Endothelial cell of umbilical vein (primary cell): ENCODE measurements around the gene SEH1L. TPM values are rescaled to one million over a fixed set of nuclear protein-coding genes. Genes with fewer than 3 reads are reported as not detected.

Source experiments
- BruUV-seq: library from RNA; stranded (reverse); fragments of 400-500 nt; replicated peaks from 2 replicates; lab custom pipeline; 2021; lab: Mats Ljungman, UMichigan
- CTCF ChIA-PET: fragments of 300-600, 350-600 bp; sonication (Branson Sonifier 250); formaldehyde crosslinking; loops from one replicate; lab custom pipeline; 2021; ENCODE audit warnings: antibody characterized with exemption, inconsistent platforms; lab: Charles Lee
- POLR2A ChIA-PET: fragments of 300-600, 350-600 bp; sonication (Branson Sonifier 250); formaldehyde crosslinking; loops from one replicate; lab custom pipeline; 2021; ENCODE audit warnings: antibody characterized with exemption, inconsistent platforms; lab: Charles Lee
- DNase-seq: peaks from one replicate; pipeline ENCODE4 v3.0.0-alpha.2; 2011; ENCODE audit warnings: low read depth, low spot score
- FAIRE-seq: peaks from 2 replicates; lab custom pipeline; 2011; peaks lifted over from hg19 to GRCh38; lab: Jason Lieb, UNC
- H2AFZ ChIP-seq: 2 replicates; pipeline ENCODE4 v1.6.0; 2012; ENCODE audit warnings: low read depth, low read length, control low read depth, inconsistent platforms
- H3K27ac ChIP-seq: 2 replicates; pipeline ENCODE4 v1.5.1; 2011; ENCODE audit warnings: low read depth, mild to moderate bottlenecking, control low read depth, low read length, moderate library complexity; ENCODE audit not compliant: insufficient read depth
- H3K27me3 ChIP-seq, 2 experiments: 2 replicates each; pipeline versions ENCODE4 v1.6.0 to v1.6.1; 2011; ENCODE audit warnings: low read length in 2 of 2, mixed read lengths in 1 of 2; ENCODE audit not compliant: control insufficient read depth in 2 of 2, insufficient read depth in 2 of 2
- H3K36me3 ChIP-seq, 2 experiments: 2 replicates in 1 of 2; 3 replicates in 1 of 2; pipeline ENCODE4 v1.5.1; 2011; ENCODE audit warnings: low read length in 2 of 2, mild to moderate bottlenecking in 1 of 2, moderate library complexity in 1 of 2; ENCODE audit not compliant: control insufficient read depth in 2 of 2, insufficient read depth in 2 of 2; ENCODE audit errors: extremely low read depth in 1 of 2
- H3K4me1 ChIP-seq: 3 replicates; pipeline ENCODE4 v1.5.1; 2011; ENCODE audit warnings: mild to moderate bottlenecking, low read length; ENCODE audit not compliant: control insufficient read depth, insufficient read depth; ENCODE audit errors: extremely low read depth
- H3K4me2 ChIP-seq: 2 replicates; pipeline ENCODE4 v1.6.1; 2011; ENCODE audit warnings: low read length, control low read depth, mixed read lengths; ENCODE audit not compliant: insufficient read depth
- H3K4me3 ChIP-seq, 3 experiments: fragments of 200-600 bp in 1 of 3; sonication (generic), shearing (Covaris generic) in 1 of 3; replicated peaks in 1 of 3; 2 replicates each; pipeline ENCODE4 v1.5.1; 2011 to 2016; ENCODE audit warnings: control low read depth in 3 of 3, low read length in 3 of 3, mild to moderate bottlenecking in 2 of 3, inconsistent platforms in 1 of 3, low read depth in 1 of 3, moderate library complexity in 1 of 3; ENCODE audit not compliant: insufficient read depth in 1 of 3
- H3K79me2 ChIP-seq: 2 replicates; pipeline ENCODE4 v1.6.0; 2012; ENCODE audit warnings: low read length, inconsistent platforms; ENCODE audit not compliant: control insufficient read depth, insufficient read depth
- H3K9ac ChIP-seq: replicated peaks from 2 replicates; pipeline ENCODE3; 2011; ENCODE audit warnings: low read length, control low read depth; ENCODE audit not compliant: insufficient read depth; ENCODE audit errors: extremely low read depth
- H3K9me1 ChIP-seq: replicated peaks from 3 replicates; pipeline ENCODE4 v1.6.0; 2011; ENCODE audit warnings: mild to moderate bottlenecking, low read length; ENCODE audit not compliant: control insufficient read depth, insufficient read depth; ENCODE audit errors: extremely low read depth
- H3K9me3 ChIP-seq: replicated peaks from 2 replicates; pipeline ENCODE4 v1.5.1; 2012; ENCODE audit warnings: low read length, inconsistent platforms; ENCODE audit not compliant: control insufficient read depth, insufficient read depth
- H4K20me1 ChIP-seq: replicated peaks from 2 replicates; pipeline ENCODE3; 2011; ENCODE audit warnings: mild to moderate bottlenecking, low read length; ENCODE audit not compliant: control insufficient read depth, insufficient read depth; ENCODE audit errors: extremely low read depth
- EZH2 ChIP-seq: IDR thresholded peaks from 2 replicates; pipeline ENCODE4 v1.6.1; 2012; ENCODE audit warnings: borderline replicate concordance, low read depth, mild to moderate bottlenecking, moderate library complexity, low read length, inconsistent platforms; ENCODE audit not compliant: severe bottlenecking
- GATA2 ChIP-seq: IDR thresholded peaks from 2 replicates; pipeline ENCODE4 v1.7.0; 2011; ENCODE audit warnings: low read depth, mild to moderate bottlenecking, moderate library complexity, mixed read lengths, low read length; ENCODE audit not compliant: insufficient read length, insufficient read depth
- JUN ChIP-seq: IDR thresholded peaks from 2 replicates; pipeline ENCODE4 v1.6.1; 2011; ENCODE audit warnings: borderline replicate concordance, low read depth; ENCODE audit not compliant: insufficient read length, insufficient read depth
- MYC ChIP-seq: IDR thresholded peaks from one replicate; pipeline ENCODE4 v1.6.1; 2011; ENCODE audit warnings: mild to moderate bottlenecking, low read depth, low read length
- POLR2A ChIP-seq: IDR thresholded peaks from 2 replicates; pipeline ENCODE4 v1.6.1; 2012; ENCODE audit warnings: low read depth, mild to moderate bottlenecking, control low read depth, low read length
- POLR2AphosphoS5 ChIP-seq: IDR thresholded peaks from 2 replicates; pipeline ENCODE4 v1.6.1; 2012; ENCODE audit warnings: low read depth, mild to moderate bottlenecking, control low read depth, low read length, moderate library complexity; ENCODE audit not compliant: insufficient read depth
- dilution Hi-C: fragments of 300-500 bp; cut with MboI; formaldehyde crosslinking; loops from one replicate; pipeline ENCODE4 v1.15.0; 2019; ENCODE audit warnings: low sequenced_read_pairs; ENCODE audit not compliant: extremely low pct_ligation_motif_present
- intact Hi-C: fragments of 100-400 bp; cut with micrococcal nuclease; formaldehyde crosslinking; loops from one replicate; pipeline ENCODE4 v1.10.0; 2022
- polyA plus RNA-seq, 4 experiments: library from polyadenylated mRNA; depleted of rRNA in 3 of 4; stranded (reverse) in 3 of 4; unstranded in 1 of 4; fragments of >200 nt; gene quantifications; 2 replicates each; pipeline versions ENCODE4 v1.2.1 to v1.2.3, GENCODE V29; 2011 to 2012; ENCODE audit warnings: missing spikeins in 1 of 4
- total RNA-seq: library from RNA; stranded (reverse); gene quantifications from 2 replicates; pipeline ENCODE4 v1.2.3, GENCODE V29; 2021
- TF ChIP-seq, protein P1 (sequence below): IDR thresholded peaks from 2 replicates; pipeline ENCODE4 v1.6.1; 2011; ENCODE audit not compliant: insufficient read depth, insufficient read length
- TF ChIP-seq, protein P2 (sequence below), 2 donors: IDR thresholded peaks; 1 replicate in 1 of 2; 2 replicates in 1 of 2; pipeline ENCODE4 v1.5.1; 2011; ENCODE audit warnings: low read length in 2 of 2, mild to moderate bottlenecking in 2 of 2, moderate library complexity in 2 of 2, control low read depth in 1 of 2, inconsistent platforms in 1 of 2, low read depth in 1 of 2; ENCODE audit not compliant: insufficient read depth in 1 of 2; ENCODE audit errors: extremely low read depth in 1 of 2

Gene SEH1L
- total and polyA plus RNA-seq, 2 donors (not counting 3 experiments of a cell fraction or from before 2014, with no cell fraction given): 19.8 to 42.8 TPM

DNA sequence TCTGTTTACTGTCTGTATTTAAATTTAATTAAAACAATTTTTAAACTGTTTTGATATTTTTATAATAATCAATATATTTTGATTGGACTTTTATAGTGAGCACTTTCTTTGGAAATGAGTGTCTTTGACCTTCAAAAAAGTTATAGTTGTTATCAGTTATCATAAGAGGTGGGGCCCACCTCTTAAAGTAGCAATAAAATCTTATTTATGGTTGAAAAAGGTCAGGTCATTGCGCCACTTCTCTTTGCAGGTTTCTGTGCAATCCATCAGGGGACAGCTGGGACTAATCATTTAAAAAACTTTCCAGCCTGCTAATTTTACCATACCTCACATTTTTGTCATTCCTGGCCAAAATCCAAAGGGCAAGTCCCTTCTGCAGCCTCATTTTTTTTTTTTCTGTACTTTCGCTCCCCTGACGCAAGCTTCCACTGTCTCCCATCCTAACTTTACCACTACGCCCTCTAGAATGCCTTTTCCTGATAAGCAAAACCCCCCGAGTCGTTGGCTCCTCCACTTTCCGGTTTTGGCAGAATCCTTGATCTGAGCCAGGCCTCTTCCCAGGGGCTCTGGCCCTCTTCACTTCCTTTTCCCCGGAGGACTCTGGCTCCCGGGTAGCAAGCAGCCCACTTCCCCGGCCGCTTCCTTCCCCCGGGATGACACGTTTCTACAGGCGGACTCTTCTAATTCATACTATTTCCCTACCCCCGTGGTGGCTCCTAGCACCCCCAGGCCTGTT lies 1.1 kb upstream of the SEH1L start:
- H3K9me3 ChIP-seq: no peaks in the 10 kb centered on the region
- H3K79me2 ChIP-seq: peaks cover 25% of the 10 kb centered on the region
- BruUV-seq: no TSS peak
- peak overlapping the region; percentile 81 for H3K27ac ChIP-seq
- H4K20me1 ChIP-seq: no peaks in the 10 kb centered on the region
- TF ChIP-seq, protein P1, sequence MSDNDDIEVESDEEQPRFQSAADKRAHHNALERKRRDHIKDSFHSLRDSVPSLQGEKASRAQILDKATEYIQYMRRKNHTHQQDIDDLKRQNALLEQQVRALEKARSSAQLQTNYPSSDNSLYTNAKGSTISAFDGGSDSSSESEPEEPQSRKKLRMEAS: no peak
- no peak for TF ChIP-seq GATA2
- peak overlapping the region; percentile 50 to 81 (median 80) for H3K4me3 ChIP-seq
- dilution Hi-C loops (no loop called here), intact Hi-C loops (loop anchor here (1.0 to 5.0 kb wide), 2 partner anchors 64 to 569 kb away; partner anchors contain the start of genes AFG3L2 and PTPN2)
- no peak for DNase-seq
- peak overlapping the region; percentile 95 for H2AFZ ChIP-seq
- H3K9me1 ChIP-seq: no peaks in the 10 kb centered on the region
- H3K36me3 ChIP-seq: no peaks in the 10 kb centered on the region
- H3K27me3 ChIP-seq: no peaks in the 10 kb centered on the region
- FAIRE-seq: peak; percentile 76
- ChIA-PET CTCF (no interaction called here), POLR2A (interaction anchor here (0.6 kb wide), 1 partner anchor 279 kb away, joined by 9 read pairs; no protein-coding TSS in a partner anchor)
- H3K4me1 ChIP-seq: peaks cover 12% of the 10 kb centered on the region
- H3K4me2 ChIP-seq: peak overlapping the region; percentile 87
- H3K9ac ChIP-seq: peak overlapping the region; percentile 79

DNA sequence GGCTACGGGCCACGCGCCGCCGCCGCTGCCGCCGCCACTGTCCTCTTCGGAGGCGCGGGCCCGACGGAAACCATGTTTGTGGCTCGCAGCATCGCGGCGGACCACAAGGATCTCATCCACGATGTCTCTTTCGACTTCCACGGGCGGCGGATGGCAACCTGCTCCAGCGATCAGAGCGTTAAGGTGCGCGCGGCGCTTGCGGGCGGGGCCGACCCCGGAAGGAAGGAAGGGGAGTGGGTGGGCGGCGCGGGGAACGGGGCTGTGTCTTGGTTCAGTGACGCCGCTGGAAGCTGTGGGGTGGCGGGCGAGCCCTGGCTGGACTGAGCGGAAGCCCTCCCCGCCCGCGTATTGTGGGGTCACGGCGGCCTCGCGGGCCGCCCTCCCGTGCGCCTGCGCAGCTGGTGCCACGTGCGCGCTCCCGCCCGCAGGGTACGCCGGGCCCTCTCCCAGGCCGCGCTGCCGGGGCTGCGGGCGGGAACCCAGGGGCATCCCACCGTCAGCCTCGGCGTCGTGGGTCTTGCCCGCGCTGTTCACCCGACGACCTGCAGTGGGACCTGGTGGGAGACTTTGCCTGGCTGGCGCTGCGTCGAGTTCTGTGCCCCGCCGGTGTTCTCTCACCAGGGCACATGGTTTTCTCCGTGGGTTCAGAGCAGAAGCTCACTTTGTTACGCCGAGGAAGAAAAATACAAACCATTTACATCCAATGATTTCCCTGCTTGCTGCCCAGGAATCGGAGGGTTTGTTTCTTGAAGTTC lies 416 bp downstream of the SEH1L start:
- no peaks in the 10 kb centered on the region for H4K20me1 ChIP-seq
- peaks cover 12% of the 10 kb centered on the region for H3K4me1 ChIP-seq
- H3K4me3 ChIP-seq: peak overlapping the region; percentile 43 to 53 (median 49)
- peak overlapping the region; percentile 89 for H2AFZ ChIP-seq
- FAIRE-seq: peak; percentile 95
- intact Hi-C loops: loop anchor here (1.0 to 5.0 kb wide), 2 partner anchors 43 to 66 kb away; partner anchors contain the start of genes CEP192 and PTPN2
- POLR2A ChIA-PET: interaction anchor here (0.7 to 1.0 kb wide), 2 partner anchors 186 to 571 kb away, joined by 4 read pairs; partner anchors contain the start of gene AFG3L2
- H3K9me3 ChIP-seq: no peaks in the 10 kb centered on the region
- peak overlapping the region; percentile 90 for H3K27ac ChIP-seq
- H3K27me3 ChIP-seq: no peaks in the 10 kb centered on the region
- H3K36me3 ChIP-seq: peaks cover 0 to under 1% of the 10 kb centered on the region in 2 experiments
- no TSS peak for BruUV-seq
- CTCF ChIA-PET: interaction anchor here (0.7 kb wide), 2 partner anchors 65 to 211 kb away, joined by 3 to 4 read pairs; no protein-coding TSS in a partner anchor
- H3K79me2 ChIP-seq: peaks cover 27% of the 10 kb centered on the region
- DNase-seq: peak; percentile 94
- dilution Hi-C loops: no loop called here
- H3K9ac ChIP-seq: peak overlapping the region; percentile 76
- H3K4me2 ChIP-seq: peak overlapping the region; percentile 39
- TF ChIP-seq, protein P2, sequence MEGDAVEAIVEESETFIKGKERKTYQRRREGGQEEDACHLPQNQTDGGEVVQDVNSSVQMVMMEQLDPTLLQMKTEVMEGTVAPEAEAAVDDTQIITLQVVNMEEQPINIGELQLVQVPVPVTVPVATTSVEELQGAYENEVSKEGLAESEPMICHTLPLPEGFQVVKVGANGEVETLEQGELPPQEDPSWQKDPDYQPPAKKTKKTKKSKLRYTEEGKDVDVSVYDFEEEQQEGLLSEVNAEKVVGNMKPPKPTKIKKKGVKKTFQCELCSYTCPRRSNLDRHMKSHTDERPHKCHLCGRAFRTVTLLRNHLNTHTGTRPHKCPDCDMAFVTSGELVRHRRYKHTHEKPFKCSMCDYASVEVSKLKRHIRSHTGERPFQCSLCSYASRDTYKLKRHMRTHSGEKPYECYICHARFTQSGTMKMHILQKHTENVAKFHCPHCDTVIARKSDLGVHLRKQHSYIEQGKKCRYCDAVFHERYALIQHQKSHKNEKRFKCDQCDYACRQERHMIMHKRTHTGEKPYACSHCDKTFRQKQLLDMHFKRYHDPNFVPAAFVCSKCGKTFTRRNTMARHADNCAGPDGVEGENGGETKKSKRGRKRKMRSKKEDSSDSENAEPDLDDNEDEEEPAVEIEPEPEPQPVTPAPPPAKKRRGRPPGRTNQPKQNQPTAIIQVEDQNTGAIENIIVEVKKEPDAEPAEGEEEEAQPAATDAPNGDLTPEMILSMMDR (IDR thresholded peaks at IDR 0.05; ENCODE audit: extremely low read depth in 1 of 2, insufficient read depth in 1 of 2, low read depth in 1 of 2, low read length in 2 of 2): no peak
- TF ChIP-seq POLR2AphosphoS5 (peak; percentile 93), POLR2A (peak; percentile 87), JUN (no peak), MYC (peak; percentile 74), EZH2 (no peak)
- TF ChIP-seq, protein P1: peak; percentile 91
- H3K9me1 ChIP-seq: no peaks in the 10 kb centered on the region
